Hepatocyte (in vitro differentiated cells): ENCODE data around the gene CLECL1.
"Not testable (repeated sequence)": the region's sequence is repeated elsewhere in the genome, so short reads cannot be mapped to it uniquely, and the experiment has no call there.

Source experiments
- CTCF ChIP-seq: fragments of 200-600 bp; sonication (generic); IDR thresholded peaks from 2 replicates; pipeline ENCODE4 v1.5.1; 2016; ENCODE audit warnings: antibody characterized with exemption, mild to moderate bottlenecking; ENCODE audit not compliant: poor library complexity
- EZH2phosphoT487 ChIP-seq: fragments of 200-600 bp; sonication (generic); IDR thresholded peaks from one replicate; pipeline ENCODE4 v1.6.1; 2018; ENCODE audit warnings: antibody characterized with exemption, mild to moderate bottlenecking, low read depth, moderate library complexity; ENCODE audit not compliant: unreplicated experiment, severe bottlenecking

- TF ChIP-seq EZH2phosphoT487, CTCF: not testable (repeated sequence)
Measured at GRCh38 chr12:9713032-9713558, 19.8 kb downstream of the CLECL1 start.
